Prostate gland (tissue), 2 donors: Measurements from ENCODE around the gene DAPK1. TPM values are rescaled to one million over a fixed set of nuclear protein-coding genes. Genes with fewer than 3 reads are reported as not detected.

Experiments
- DNase-seq: peaks from one replicate; pipeline ENCODE4 v3.0.0-alpha.2; 2019; ENCODE audit warnings: low spot score
- H3K27ac ChIP-seq, 2 donors: fragments of 200-600 bp; sonication (generic); 2 replicates each; pipeline ENCODE4 v1.5.1; 2017 to 2019
- H3K27me3 ChIP-seq: fragments of 200-600 bp; sonication (generic); replicated peaks from 2 replicates; pipeline ENCODE4 v1.5.1; 2019; ENCODE audit not compliant: insufficient read depth
- H3K36me3 ChIP-seq, 2 donors: fragments of 200-600 bp; sonication (generic); 1 replicate in 1 of 2; 2 replicates in 1 of 2; pipeline versions ENCODE4 v1.5.1 to v1.8.1; 2017 to 2019
- H3K4me1 ChIP-seq: fragments of 200-600 bp; sonication (generic); replicated peaks from 2 replicates; pipeline ENCODE4 v1.5.1; 2019
- H3K4me3 ChIP-seq, 2 donors: fragments of 200-600 bp; sonication (generic); 2 replicates each; pipeline ENCODE4 v1.5.1; 2017 to 2019
- H3K9me3 ChIP-seq: fragments of 200-600 bp; sonication (generic); 2 replicates; pipeline ENCODE4 v1.5.1; 2017
- POLR2A ChIP-seq: fragments of 450-650 bp; IDR thresholded peaks from one replicate; pipeline ENCODE4 v1.6.1; 2016; ENCODE audit warnings: antibody characterized with exemption, mild to moderate bottlenecking
- POLR2AphosphoS5 ChIP-seq: sonication (generic); formaldehyde crosslinking; IDR thresholded peaks from one replicate; pipeline ENCODE4 v1.6.1; 2017; ENCODE audit warnings: antibody characterized with exemption
- WGBS: methylation state at CpG from one replicate; pipeline ENCODE4 v1.1.5; 2018; 5-methylcytosine and 5-hydroxymethylcytosine counted together
- intact Hi-C: fragments of 100-400 bp; cut with DNase I; formaldehyde crosslinking; loops from one replicate; pipeline ENCODE4 v1.14.2; 2022
- total RNA-seq, 2 donors: library from RNA; depleted of rRNA; stranded (reverse); fragments of >200 nt; gene quantifications; one replicate each; pipeline ENCODE4 v1.1.0, GENCODE V29; 2016
- TF ChIP-seq, protein P1 (sequence below), 4 experiments: fragments of 200-600 bp in 2 of 4; fragments of 450-650 bp in 2 of 4; sonication (generic) in 2 of 4; IDR thresholded peaks; 1 replicate in 3 of 4; 2 replicates in 1 of 4; pipeline ENCODE4 v1.5.1; 2016 to 2019; ENCODE audit warnings: antibody characterized with exemption in 4 of 4, mild to moderate bottlenecking in 2 of 4, moderate library complexity in 2 of 4

The DAPK1 gene
- total RNA-seq, 2 donors from 2014 or later, result 13.9 to 39.1 TPM

DNA sequence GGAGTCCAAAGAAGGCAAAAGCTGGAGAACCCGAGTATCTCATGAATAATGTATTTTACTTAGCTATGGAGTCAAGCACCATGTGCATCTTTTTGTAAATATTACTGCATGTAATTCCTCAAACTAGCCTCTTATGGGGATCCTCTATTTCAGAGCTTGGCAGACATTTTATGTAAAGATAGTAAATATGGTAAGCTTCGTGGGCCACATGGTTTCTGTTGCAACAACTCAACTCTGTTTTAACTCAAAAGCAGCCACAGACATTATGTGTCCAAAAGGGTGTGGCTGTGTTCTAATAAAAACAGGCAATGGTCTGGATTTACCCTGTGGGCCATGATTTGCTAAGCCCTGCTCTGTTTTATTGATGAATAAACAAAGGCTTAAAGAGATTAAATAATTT, 17.3 kb downstream of the DAPK1 start:
- Histone ChIP-seq H3K27me3 (no peaks in the 10 kb centered on the region), H3K27ac (no peak overlapping the region), H3K4me1 (no peaks in the 10 kb centered on the region), H3K4me3 (no peak overlapping the region), H3K9me3 (no peaks in the 10 kb centered on the region), H3K36me3 (no peaks in the 10 kb centered on the region)
- intact Hi-C loops, result no loop called here
- TF ChIP-seq, protein P1, sequence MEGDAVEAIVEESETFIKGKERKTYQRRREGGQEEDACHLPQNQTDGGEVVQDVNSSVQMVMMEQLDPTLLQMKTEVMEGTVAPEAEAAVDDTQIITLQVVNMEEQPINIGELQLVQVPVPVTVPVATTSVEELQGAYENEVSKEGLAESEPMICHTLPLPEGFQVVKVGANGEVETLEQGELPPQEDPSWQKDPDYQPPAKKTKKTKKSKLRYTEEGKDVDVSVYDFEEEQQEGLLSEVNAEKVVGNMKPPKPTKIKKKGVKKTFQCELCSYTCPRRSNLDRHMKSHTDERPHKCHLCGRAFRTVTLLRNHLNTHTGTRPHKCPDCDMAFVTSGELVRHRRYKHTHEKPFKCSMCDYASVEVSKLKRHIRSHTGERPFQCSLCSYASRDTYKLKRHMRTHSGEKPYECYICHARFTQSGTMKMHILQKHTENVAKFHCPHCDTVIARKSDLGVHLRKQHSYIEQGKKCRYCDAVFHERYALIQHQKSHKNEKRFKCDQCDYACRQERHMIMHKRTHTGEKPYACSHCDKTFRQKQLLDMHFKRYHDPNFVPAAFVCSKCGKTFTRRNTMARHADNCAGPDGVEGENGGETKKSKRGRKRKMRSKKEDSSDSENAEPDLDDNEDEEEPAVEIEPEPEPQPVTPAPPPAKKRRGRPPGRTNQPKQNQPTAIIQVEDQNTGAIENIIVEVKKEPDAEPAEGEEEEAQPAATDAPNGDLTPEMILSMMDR (IDR thresholded peaks at IDR 0.05), result no peak
- no peak for TF ChIP-seq POLR2A
- TF ChIP-seq POLR2AphosphoS5, result no peak
- no peak for DNase-seq
- 67% methylated on average over 2 of the region's 2 CpGs for WGBS

DNA sequence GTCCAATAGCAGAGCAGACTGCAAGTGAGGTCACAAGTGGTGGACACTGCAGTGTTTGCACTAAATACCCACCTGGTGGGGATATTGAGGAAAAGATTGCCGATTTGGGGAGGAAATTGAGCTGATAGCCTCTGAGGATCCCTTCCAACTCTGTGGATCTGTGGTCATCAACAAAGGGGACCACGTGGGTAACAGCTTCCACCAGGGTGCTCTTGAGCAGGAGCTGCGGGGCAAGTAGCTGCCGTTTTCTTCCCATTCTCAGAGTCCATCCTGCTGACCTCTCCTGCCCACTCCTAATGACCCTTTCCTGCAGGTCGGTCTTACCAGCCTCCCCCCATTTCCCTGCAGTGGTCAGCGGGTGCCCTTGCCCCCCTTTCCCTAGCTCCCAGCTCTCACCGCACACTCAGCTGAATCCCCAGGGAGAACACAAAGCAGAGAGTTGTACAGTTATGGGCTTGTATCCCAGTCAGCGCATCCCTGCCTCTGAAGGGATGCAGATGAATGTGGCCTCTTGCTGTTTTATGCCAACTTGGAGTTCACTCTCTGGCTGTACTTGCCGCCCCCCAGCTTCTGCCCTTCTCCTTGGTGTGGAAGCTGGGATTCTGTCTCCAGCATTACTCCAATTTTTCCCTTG, 18.0 kb downstream of the DAPK1 start:
- WGBS, result 86% methylated on average over 9 of the region's 9 CpGs
- Histone ChIP-seq H3K27me3 (no peaks in the 10 kb centered on the region), H3K36me3 (no peaks in the 10 kb centered on the region), H3K27ac (no peak overlapping the region), H3K4me3 (no peak overlapping the region), H3K9me3 (no peaks in the 10 kb centered on the region), H3K4me1 (no peaks in the 10 kb centered on the region)
- no peak for DNase-seq
- TF ChIP-seq POLR2A (no peak), POLR2AphosphoS5 (no peak)
- TF ChIP-seq, protein P1 (IDR thresholded peaks at IDR 0.05), result no peak
- intact Hi-C loops, result no loop called here

DNA sequence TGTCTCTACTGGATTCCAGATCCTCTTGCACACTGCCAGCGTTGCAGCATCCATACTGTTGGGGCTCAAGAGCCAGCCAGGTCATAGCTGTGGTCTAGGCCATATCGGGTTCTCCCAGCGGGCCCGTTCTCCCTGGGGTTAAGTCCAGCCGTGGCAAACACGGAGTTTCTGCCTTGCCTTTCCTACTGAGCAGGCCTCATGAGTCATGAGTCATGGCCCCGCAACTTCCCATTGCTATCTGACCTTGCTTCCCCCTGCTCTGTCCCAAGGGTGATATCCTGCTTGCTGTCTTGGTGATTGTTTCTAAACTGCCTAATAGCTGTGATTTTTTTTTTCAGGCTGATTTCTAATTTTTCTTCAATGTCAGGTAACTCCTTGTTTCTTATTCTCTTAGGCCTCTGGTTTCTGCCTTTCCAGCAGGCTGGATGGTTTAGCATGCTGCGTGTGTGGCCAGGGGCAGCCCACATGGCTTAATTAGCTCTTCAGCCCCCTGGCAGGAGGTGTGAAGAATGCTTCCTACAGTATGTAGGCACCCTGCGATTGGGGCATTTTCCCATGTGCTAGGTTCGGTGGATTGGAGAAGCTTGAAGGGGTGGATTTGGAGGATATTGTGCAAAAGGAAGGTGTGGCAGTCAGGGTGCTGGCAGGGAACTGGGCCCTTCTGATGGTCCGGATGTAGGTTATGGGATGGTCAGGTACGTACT, 18.7 kb downstream of the DAPK1 start:
- TF ChIP-seq, protein P1 (IDR thresholded peaks at IDR 0.05), result no peak
- TF ChIP-seq POLR2A (no peak), POLR2AphosphoS5 (no peak)
- no peaks in the 10 kb centered on the region for H3K9me3 ChIP-seq
- no peaks in the 10 kb centered on the region for H3K4me1 ChIP-seq
- no peak overlapping the region for H3K27ac ChIP-seq
- intact Hi-C loops, result no loop called here
- H3K27me3 ChIP-seq, result no peaks in the 10 kb centered on the region
- no peaks in the 10 kb centered on the region for H3K36me3 ChIP-seq
- DNase-seq, result no peak
- H3K4me3 ChIP-seq, result no peak overlapping the region
- 87% methylated on average over 12 of the region's 12 CpGs for WGBS

DNA sequence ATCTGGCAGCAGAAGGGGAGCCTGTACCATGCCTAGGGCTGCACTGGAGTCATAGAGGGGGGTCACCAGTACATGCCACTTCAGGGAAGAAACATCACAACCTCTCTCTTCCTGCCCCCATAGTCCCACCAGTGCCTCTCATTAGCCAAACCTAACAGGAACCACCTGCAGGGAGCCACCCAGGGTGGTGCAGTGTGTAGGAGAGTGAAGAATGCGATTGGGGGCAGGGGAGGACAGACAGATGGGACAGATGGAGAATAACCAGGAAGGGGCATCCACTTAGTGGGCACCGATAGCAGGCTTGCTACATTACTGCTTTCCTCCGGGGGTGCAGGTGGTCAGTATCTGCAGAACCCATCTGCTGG, 19.2 kb downstream of the DAPK1 start:
- Histone ChIP-seq H3K9me3 (no peaks in the 10 kb centered on the region), H3K4me1 (no peaks in the 10 kb centered on the region), H3K27me3 (no peaks in the 10 kb centered on the region), H3K27ac (no peak overlapping the region), H3K4me3 (no peak overlapping the region), H3K36me3 (no peaks in the 10 kb centered on the region)
- intact Hi-C loops, result no loop called here
- WGBS, result 91% methylated on average over 3 of the region's 3 CpGs
- no peak for DNase-seq
- no peak for TF ChIP-seq POLR2AphosphoS5
- TF ChIP-seq, protein P1 (IDR thresholded peaks at IDR 0.05), result no peak
- TF ChIP-seq POLR2A, result no peak

DNA sequence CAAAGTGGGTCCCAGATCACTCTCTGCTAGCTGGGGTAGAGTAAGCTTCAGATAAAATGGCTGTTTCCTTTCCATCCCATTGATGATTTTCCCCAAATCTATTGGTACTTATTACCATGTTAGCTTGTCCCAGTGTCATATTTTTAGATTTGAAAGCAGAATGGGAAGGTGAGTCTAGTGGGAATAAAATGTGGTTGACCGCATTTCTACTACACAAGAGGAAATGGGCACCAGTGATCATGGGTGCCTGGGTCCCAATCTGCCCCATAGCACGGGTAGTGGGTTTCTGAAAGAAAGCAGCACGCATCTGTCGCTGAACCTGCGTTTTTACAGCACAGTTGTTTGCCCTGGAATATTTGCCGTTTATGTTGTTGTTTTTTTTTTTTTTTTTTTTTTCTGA, 20.1 kb downstream of the DAPK1 start:
- Histone ChIP-seq H3K27ac (no peak overlapping the region), H3K4me3 (no peak overlapping the region), H3K36me3 (no peaks in the 10 kb centered on the region), H3K9me3 (no peaks in the 10 kb centered on the region), H3K27me3 (no peaks in the 10 kb centered on the region), H3K4me1 (no peaks in the 10 kb centered on the region)
- DNase-seq, result no peak
- TF ChIP-seq, protein P1 (IDR thresholded peaks at IDR 0.05), result no peak
- TF ChIP-seq POLR2AphosphoS5 (no peak), POLR2A (no peak)
- 82% methylated on average over 6 of the region's 6 CpGs for WGBS
- intact Hi-C loops, result no loop called here
